HG03442 (cell line): ENCODE results near the gene INAVA.
A peak's percentile ranks its signal among the peaks of the same experiment; 100 is the strongest.

Experiments used
- ATAC-seq: cut with Tn5 transposase; IDR thresholded peaks from one replicate; pipeline ENCODE4 v1.9.1; 2021; ENCODE audit warnings: mild to moderate bottlenecking, moderate library complexity; ENCODE audit not compliant: unreplicated experiment

The INAVA gene, protein sequence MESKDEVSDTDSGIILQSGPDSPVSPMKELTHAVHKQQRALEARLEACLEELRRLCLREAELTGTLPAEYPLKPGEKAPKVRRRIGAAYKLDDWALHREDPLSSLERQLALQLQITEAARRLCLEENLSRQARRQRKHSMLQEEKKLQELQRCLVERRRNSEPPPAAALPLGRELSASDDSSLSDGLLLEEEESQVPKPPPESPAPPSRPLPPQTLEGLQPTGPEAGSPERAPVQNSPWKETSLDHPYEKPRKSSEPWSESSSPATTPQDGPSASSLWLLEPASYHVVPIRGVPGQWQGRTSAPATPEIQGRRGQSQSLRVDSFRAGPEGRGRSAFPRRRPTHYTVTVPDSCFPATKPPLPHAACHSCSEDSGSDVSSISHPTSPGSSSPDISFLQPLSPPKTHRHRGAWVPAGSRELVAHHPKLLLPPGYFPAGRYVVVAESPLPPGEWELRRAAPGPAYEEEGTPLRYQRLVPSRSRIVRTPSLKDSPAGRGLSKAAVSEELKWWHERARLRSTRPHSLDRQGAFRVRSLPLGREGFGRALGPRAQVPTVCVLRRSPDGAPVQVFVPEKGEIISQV

GRCh38 chr1:200894712-200895442 lies at the start of gene INAVA:
INAVA (plus strand) TSS chr1:200894900; CDS start chr1:200898401, 3,501 bp downstream.
- no peak for ATAC-seq

DNA sequence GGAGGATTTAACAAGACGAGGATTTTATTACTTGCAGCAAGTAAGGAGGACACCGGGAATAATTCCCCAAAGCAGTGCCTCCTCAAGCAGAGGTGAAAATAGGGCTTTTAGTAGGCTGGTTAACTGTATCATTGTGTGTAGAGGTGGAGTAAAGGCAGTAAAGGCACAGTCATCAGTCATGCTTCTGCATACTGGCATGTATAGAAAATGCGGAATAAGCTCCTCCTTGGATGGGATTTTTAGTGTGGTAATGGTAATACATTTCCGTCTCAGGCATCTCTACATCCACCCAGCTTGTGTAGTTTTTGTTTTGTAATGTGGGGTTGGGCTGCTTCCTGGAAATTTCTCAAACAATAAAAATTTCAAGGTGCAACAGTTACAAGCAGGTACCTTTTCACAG lies 49.3 kb upstream of the INAVA start:
- no peak for ATAC-seq

GRCh38 chr1:200846398-200846797 lies 48.3 kb upstream of the INAVA start:
- no peak for ATAC-seq

DNA sequence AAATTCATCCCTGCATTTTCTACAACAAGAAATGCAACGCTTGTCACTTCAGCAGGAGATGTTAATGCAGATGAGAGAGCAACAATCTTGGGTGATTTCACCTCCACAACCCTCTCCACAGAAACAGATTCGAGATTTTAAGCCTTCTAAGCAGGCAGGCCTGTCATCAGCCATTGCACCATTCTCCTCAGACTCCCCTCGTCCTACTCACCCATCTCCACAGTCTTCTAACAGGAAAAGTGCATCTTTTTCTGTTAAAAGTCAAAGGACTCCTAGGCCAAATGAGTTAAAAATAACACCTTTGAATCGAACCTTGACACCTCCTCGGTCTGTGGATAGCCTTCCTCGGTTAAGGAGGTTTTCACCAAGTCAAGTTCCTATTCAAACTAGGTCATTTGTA lies 45.3 kb upstream of the INAVA start:
- ATAC-seq = no peak

- no peak for ATAC-seq
Observed at GRCh38 chr1:200850554-200850953, 44.1 kb upstream of the INAVA start.

DNA sequence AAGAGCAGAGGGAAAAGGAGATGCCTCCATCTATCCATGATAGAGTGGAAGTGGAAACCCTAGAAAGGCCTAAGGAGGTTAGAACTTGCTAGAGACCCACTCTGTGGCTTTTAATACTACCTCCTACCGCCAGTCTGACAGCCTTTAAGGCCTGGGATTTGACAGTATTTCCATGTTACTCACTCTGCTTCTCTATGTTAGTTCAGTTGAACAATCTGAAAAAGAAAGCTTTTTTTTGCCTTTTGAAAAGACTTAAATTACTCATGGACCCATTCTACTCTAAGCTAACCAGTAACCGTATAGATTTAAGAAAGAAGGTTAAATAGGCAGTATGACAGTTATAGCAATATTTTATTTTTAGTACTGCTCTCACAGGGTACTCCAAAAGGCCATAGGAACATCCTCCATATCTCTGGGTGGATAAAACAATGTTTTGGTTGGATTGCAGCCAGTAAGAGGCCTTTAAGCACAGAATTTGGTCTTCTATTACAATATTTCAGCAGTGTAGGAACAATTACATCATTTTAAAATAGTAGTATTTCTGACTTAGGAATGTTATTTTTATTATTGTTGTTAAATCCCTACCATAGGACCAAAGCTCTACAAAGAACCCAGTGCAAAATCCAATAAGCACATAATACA lies 37.9 kb upstream of the INAVA start:
- no peak for ATAC-seq

- no peak for ATAC-seq
Observed at GRCh38 chr1:200857804-200858203, 36.9 kb upstream of the INAVA start.

GRCh38 chr1:200861937-200862647 lies 32.6 kb upstream of the INAVA start:
- no peak for ATAC-seq

- no peak for ATAC-seq
Observed at GRCh38 chr1:200862713-200863415, 31.8 kb upstream of the INAVA start.

DNA sequence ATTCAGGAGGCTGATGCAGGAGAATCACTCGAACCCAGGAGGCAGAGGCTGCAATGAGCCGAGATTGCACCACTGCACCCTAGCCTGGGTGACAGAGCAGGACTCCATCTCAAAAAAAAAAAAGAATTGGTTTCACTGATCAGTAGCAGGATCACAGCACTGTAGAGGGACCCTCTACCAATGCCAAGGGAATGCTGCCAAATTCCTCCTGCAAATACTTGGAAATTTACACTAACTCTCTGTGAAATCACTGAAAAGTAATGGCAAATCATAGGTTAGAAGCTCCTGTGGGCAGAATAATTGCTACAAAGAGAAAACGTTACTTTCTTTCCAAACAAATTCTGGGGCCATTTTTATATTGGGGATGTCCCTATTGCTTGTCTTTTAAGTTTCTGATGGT lies 28.6 kb upstream of the INAVA start:
- no peak for ATAC-seq

DNA sequence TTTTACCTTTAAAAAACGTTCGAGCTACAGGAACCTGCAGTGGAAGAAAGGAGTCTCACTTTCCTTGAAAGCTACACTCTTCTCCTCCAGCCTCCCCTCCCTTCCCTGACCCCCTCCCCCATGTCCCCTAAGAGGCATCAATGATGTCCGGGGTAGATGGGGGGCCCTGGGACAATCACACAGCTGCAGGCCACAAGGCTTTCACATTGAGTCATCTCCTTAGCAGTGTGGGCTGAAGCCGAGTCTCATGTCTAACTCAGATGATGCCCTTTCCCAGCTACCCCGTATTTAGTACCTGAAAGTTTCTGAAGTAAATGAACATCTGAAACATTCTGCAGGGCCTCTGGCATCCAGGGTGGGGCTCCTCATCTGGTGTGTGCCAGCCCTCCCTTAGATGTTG lies 28.2 kb upstream of the INAVA start:
- peak; percentile 83 for ATAC-seq

DNA sequence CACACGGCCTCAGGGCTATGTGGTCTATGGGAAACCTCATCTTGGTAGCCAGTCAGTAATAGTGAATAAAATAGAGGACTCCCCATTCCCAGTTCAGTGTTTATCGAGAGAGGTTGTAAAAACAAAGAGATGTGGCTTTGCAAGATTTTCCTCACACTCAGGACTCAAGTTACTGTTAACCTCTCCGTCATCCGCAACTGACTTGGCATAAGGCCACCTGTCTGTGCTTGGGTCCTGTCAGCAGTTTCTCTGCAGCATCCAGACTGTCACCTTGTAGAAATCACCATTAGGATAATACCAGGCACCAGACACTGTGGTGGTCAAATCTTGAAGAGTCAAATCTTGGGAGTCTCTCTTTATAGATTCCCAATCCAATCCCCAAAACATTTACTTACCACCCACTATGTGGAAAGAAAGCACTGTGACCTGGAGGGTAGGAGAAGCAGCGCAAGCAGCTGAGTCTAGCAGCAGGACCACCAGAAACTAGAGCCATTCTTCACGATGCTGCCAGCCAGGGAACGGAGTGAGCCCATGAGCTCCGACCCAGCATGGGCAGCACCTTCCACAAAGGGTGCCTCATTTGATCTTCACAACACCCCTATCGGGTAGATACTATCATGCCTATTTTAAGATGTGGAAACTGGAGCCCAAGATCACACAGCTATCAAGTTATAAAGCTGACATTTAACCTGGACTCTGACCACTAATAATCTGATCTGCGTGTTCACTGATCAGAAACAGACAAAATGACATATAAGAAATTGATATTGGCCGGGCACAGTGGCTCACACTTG lies 27.5 kb upstream of the INAVA start:
- no peak for ATAC-seq

DNA sequence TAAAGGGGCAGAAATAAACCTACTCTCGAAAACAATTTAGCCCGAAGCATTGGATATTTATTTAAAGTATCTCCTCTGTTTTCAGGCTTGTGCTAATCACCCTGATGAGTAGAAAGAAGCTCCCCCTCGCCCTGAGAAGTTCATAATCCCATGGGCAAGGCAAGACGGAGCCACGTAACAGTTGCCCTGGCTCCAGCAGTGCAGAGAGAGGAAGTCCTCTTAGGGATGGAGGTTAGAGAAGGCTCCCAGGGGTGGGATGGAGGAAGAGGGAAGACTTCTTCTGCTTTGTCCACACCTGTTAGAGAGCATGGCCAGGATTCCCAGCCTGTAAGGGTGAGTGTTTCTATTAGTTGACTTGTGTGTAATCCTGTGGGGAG lies 25.3 kb upstream of the INAVA start:
- no peak for ATAC-seq

DNA sequence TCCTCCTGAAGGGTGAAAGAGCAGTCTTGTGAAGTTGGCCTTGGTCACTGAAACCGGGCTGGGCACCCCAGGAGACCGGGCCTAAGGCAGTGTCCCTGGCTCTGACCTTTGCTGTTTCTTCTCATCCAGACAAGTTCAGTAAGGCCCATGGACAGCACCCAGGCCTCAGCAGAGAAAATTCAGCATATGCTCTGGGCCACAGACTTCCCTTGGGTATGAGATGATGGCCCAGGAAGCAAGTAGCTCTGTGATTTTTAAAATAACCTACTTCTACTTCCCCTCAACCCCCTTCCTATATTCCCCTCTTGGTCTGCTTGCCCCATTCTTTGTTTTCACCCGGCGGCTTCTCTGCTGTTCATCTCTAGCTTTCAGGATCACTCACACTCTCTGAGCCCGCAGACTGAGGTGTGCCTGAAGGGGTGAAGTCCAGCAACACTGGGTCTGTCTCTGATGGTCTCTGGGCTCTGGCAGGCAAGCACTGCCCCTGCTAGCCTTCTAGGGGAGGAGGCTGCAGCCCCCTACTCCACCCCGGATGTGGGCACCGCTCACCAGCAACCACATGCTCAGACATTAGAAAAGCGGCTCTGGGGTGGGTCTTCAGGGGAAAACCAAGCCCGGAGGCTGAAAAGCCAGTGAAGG lies 24.8 kb upstream of the INAVA start:
- peak; percentile 52 for ATAC-seq

- ATAC-seq = no peak
Observed at GRCh38 chr1:200872446-200873115, 22.1 kb upstream of the INAVA start, which contains the start of gene GPR25. GPR25 (plus strand) TSS chr1:200872981; CDS start chr1:200873038, 57 bp downstream.

DNA sequence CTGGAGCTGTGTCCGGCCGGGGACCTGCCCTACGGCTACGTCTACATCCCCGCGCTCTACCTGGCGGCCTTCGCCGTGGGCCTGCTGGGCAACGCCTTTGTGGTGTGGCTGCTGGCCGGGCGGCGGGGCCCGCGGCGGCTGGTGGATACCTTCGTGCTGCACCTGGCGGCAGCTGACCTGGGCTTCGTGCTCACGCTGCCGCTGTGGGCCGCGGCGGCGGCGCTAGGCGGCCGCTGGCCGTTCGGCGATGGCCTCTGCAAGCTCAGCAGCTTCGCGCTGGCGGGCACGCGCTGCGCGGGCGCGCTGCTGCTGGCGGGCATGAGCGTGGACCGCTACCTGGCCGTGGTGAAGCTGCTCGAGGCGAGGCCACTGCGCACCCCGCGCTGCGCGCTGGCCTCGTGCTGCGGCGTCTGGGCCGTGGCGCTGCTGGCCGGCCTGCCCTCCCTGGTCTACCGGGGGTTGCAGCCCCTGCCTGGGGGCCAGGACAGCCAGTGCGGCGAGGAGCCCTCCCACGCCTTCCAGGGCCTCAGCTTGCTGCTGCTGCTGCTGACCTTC lies 21.5 kb upstream of the INAVA start:
- no peak for ATAC-seq

GRCh38 chr1:200873671-200874397 lies 20.9 kb upstream of the INAVA start:
- ATAC-seq = no peak
